HG03108 (cell line): Measurements from ENCODE around the gene SLIT1.

ENCODE experiments used
- ATAC-seq: cut with Tn5 transposase; IDR thresholded peaks from one replicate; pipeline ENCODE4 v1.9.1; 2021; ENCODE audit warnings: moderate library complexity; ENCODE audit not compliant: unreplicated experiment

Gene SLIT1

DNA sequence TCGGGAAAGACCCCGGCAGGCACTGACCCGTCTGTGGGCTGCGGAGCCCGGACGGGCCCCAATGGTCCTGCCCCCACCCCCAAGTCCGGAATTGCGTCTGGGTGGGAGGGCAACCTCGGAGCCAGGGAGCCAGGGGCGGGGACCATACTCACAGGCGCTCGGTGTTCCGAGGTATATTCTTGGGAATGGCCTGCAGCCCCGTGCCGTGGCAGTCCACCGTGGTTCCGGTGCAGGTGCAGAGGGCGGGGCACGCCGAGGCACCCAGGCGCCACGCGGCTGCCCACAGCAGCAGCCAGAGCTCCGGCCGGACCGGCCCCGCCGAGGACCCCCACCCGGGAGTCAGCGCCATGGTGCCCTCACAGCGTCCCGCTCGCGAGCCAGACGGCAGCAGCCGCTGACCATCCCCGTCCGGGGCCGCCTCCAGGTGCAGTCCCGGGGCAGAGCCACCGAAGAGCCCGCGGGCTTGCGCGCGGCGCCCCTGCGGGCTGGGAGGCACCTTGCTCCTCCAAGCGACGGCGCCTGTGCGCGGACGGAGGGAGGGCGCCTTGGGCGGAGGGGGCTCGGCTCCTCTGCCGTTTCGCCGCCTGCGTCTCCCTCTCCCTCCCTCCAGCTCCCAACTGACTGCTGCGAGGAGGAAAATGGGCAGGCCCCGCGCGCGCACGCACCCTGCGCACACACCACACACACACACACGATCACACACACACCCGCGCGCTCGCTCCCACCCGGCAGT, at the start of gene SLIT1:
Gene SLIT1 (minus strand): TSS at position 634 of the 733 bp plus-strand sequence. CDS start 285 bp downstream, at position 349.
- no peak for ATAC-seq

DNA sequence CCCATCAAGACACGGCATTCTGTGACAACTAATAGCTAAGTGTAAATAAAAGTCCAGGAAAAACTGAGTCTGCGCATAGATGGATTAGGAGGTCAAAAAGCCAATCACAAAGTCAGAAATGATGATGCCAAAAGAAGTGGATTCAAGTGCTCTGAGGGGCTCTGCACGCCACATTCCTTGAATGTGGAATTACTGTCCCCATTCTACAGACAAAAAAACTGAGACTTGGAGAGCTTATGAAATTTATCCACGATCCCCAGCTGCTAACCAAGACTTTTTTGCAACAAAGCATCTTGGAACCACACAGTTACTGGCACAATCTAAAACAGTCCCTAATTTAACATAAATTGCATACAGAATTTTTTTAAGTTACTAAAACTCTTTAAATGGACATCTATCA, 49.6 kb upstream of the SLIT1 start:
- no peak for ATAC-seq

DNA sequence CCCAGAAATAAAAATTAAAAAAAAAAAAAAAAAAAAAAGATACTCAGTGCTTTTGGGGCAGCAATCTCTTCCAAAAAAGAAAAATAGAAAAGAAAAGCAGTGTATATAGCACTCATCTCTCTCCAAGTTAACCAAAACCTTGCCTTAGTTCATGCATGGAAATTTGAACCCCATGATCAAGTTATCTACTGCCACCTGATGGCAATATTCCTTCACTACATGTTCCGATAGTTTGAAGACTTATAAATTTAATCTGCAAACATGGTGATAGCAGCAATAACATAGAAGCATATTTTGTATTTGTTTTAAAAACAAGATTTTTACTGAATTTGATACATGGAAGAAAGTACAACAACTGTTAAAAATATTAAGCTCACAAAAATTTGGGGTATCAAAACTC, 48.6 kb upstream of the SLIT1 start:
- no peak for ATAC-seq

DNA sequence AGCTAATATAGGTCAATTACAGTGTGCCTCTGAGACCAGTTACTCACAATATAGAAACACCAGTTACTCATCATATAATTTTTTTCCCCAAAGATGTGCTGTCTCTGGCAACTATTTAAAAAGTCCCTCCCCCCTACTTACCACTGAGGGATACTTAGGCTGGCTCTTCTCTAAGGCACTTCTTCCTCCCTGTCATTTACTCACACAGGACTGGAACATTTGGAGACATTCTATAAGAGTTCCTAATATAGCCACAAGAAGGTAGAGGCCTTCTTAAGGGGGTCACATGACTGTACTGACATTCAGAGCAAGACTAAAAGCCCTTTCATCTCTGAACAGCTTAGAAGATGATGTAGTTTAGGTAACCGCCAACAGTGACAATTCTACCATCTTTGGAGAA, 44.4 kb upstream of the SLIT1 start:
- no peak for ATAC-seq

DNA sequence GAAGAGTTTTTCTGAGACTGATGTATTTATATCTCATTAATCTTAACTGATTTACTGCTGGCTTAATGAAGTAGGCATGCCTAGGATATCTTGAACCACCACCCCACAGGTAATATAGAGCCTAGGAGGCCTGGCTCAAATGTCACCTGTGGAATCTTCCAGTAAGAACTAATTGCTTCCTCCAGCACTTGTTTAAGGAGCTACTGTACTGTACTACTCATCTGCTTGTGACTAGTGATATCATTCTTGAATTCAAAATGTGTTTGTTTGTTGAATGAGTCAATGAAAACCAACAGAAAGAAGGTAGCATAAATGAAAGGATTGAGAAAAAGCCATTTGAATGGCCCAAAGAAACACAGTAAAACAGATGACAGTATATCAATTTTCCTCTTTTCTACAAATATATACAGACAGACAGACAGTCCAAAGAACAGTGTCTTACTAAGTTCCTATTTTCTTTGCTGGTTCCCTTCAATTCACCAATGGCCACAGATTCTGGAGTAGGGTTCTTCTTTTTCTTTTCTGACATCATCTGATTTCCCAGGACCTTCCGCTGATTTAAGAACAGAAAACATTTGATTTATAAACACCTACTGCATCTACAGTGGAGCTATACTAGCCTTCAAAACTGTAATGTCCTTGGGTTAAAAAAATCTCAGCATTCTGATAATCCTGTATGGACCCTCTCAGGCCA, 43.7 kb upstream of the SLIT1 start:
- ATAC-seq: no peak

DNA sequence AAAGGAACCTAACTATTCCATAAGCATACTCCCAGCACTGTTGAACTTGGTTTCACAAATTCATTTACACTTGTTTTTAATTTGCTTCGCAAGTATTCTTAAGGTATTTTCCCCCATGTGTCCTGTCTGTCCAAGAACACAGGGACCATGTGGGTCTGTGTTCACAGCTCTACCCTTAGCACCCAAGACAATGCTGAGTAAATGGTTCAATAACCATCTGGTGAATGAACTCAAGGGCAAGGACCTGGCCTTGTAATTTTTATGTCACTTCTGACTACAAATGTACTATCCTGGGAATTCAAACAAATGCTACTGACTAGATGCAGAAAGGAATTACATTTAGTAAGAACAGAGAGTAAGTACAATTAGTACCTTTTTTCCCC, 43.0 kb upstream of the SLIT1 start:
- ATAC-seq: no peak

DNA sequence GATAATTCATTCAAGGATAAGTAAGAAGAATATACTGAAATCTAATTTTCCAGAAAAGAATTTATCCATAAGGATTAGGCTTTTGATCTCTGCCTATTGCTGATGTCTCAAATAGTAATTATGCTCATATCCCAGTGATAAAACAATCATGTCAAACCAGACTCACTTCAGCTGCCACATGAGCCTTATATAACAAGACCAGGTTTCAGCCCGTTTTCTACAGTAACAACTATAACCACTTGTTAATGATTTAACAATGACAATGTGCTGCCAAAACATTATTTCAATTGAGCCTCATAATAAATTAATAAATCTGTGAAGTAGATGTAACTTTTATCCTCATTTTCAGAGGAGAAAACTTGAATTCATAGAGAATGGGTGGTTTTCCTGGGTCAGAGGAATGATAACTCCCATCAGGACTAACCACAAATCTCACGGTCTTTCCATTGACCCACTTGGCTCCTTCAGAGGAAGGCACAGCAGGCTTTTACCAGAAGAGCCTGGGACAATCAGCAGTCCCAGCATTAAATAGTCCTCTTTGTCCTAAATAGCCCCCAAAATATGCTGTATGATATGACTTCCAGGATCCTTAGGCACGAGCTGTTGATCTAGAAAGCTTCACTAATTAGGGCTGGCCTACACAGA, 42.5 kb upstream of the SLIT1 start:
- ATAC-seq: no peak

DNA sequence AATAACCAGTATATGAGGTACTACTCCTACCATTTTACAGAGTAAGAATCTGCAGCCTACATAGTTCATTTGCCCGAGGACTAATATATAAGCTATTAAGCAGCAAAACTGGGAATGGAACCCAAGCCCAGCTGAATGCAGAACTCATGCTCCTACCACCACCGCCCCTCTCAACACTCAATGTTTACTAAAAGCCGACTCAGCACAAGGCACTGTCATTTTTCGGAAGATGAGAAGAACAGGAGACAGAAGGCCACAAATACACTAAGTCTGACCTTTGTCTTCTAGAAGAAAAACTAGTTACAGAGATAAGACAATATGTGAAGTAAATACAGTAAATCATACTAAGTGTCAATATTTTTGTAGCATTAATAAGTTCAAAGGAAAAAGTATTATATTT, 40.6 kb upstream of the SLIT1 start:
- no peak for ATAC-seq

DNA sequence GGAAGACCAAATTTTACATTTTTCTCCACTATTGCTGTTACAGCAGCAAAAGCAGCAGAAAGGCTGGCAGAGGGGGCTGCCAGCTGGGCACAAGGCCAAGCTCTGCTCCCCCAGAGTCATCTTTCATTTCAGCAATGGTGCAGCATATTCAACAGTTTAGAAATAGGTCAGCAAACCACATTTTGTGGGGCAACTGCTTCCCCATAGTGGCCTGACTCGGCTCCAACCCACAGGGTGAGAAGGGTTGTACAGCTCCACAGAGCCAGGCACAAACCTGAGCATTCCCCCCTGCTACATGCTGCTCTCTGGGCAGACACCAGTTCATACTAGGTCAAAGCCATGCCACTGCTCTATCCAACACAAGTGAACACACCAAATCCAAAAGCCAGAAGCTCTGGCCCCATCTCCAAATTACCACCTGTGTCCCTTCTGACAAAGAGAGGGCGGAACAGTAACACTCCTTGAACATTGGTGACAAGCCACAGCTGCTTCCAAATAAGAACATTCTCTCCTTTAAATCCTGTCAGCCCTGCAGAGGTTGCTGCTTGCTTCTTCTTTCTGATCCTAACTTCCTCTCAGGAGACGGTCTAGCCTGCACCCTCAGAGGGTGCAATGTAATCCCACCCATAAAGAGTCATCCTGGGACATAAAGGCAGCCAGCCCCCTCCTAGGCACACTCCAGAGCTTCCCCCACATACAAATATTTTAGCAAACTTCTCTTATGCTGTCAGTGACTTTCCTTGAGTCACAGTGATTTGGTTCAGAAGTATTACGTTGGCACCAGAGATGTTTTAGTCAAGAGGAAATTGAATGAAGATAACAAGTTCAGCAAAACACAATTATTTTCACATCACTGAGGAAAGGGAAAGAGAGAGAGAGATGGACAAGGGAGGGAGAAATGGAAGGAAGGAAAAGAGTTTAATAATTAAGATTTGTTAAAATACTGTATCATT, 39.0 kb upstream of the SLIT1 start:
- ATAC-seq: no peak

DNA sequence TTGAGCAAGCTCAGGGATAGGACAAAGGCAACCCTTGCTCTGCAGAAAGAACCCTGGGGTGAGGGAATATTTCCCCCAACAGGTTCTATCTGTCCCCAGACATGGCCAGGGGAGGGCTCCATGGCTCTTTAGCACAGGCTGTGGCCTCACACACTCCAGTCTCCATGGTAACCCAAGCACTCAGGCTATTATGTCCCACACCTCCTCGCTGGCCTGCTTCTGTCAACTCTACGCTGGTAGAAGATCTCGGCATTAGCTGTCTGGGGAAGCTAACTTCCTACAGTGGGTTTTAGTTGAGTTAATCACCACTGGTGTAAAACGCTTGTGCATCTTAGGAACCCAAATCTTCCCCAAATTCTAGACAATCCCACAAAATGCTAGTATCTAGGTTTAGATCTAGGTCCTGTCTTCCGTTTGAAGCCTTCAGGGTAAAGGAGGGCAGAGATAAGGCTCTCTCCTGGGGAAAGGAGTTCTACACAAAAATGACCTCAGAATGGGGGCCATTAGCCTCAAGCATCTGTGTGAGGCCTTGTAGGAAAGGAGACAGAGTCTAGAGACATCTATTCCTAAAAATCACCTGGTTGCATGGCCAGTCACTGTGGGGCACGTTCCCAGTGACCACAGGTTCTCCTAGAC, 36.7 kb upstream of the SLIT1 start:
- ATAC-seq: no peak

DNA sequence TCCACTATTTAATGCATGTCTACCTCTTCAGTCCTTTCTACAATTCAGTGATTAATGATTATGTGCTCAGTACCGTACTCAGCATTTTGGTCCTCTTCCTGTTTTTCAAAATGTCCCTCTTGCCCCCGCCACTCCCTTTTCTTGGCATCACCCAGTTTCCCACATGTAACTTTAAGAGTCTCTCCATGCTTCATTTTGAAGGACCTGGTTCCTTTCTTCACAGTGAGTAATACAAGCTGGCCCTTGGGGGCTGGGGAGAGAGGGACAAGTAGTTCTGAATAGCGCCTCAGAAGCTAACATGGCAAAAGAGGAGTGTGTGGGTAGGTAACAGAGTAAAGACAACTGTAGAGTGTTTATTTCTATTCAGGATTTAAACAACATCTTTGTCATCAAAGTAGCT, 34.6 kb upstream of the SLIT1 start:
- ATAC-seq: no peak

DNA sequence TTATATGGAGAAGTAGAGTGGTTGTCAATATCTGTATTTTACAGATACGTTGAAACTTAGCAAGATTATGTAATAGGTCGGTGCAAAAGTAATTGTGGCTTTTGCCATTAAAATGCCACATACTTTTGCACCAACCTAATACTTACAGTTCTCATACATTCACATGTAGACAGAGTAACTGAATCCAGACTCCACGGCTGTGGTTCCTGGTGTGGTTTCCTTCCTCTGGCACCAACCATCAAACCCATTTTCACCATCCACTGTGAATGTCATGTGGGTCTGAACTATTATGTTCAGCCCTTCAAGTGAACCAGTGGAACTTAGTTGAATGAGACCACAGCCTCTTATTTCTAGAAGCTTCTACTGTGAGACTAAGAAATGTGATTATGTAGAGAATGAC, 31.5 kb upstream of the SLIT1 start:
- no peak for ATAC-seq

DNA sequence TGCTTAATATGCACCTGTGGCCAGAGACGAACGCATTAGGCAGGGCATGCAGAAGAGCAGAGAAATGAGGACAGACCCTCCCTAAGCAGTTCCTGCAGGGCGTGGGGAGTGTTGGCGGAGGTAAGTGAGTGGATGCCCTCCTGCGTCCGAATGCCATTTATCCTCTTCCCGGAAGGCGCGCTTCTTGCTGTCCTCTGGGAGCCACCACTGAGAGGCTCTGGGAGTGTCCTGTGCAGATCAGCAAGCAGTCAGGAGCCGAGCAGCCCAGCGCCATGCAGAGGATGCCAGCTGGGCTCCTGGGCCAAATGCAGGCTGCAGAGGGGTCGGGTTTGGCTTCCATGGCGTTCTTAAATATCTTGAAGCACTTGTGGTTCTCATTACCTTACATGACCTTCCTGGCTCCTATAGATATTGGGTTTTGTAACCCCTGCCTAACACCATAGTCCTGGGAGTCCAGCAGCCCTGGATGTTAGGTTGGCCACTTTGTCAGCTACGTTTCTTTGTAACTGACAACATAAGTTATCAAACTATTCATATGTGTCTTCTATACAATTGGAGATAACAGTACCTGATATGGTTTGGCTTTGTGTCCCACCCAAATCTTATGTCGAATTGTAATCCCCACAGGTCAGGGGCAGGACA, 30.0 kb upstream of the SLIT1 start:
- ATAC-seq: no peak

DNA sequence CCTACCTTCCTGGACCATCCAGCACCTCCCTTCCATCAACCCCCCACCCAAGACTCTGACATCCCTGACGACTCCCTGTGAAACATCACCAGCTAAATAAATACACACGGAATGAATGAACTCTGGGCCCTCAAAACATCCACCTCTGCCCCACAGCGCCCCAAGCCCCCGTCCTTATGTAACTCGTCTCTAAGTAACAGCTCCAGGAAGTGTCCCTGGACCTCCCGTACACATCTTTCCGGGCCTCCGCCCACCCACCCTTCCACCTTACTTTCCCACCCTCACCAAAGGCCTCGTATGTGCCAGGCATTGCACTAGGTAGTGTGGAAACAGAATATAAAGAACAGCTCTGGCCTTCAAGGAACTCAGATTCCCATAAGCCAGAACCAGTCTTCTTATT, 27.7 kb upstream of the SLIT1 start:
- no peak for ATAC-seq

DNA sequence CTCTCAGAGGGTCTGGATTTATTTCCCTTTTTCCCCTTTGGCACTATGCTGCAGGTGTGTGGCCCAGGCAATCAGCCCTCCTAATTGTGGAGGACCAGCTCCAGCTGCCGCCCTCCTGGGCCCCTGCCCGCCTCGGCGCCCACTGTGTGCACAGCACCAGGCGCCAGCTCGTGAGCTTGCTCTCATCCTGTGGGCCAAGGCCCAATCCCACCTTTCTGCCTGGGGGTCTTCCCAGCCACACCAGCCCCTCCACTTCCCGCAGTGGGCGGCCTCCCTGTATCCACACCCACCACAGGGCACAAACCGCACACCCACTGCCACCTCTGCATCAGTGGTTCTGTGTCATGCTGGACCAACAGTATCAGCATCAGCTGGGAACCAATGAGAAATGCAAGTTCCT, 25.5 kb upstream of the SLIT1 start:
- ATAC-seq: no peak

DNA sequence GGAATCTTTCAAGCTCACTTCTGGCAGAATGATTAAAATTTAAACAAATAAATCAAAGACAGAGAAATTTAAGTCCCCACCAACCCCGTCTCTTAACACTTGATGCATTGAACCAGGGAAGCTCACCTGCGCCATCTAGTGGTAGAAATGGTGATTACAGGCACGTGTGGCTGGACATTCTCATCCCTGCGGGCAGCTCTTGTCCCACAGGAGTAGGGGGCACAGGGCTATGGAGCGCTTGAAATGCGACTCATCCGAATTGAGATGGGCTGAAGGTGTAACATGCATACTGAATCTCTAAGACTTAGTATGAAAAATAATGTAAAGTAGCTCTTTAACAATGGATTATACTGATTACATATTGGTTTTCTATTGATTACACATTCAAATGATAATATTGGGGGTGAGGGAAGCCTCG, 24.8 kb upstream of the SLIT1 start:
- ATAC-seq: no peak

DNA sequence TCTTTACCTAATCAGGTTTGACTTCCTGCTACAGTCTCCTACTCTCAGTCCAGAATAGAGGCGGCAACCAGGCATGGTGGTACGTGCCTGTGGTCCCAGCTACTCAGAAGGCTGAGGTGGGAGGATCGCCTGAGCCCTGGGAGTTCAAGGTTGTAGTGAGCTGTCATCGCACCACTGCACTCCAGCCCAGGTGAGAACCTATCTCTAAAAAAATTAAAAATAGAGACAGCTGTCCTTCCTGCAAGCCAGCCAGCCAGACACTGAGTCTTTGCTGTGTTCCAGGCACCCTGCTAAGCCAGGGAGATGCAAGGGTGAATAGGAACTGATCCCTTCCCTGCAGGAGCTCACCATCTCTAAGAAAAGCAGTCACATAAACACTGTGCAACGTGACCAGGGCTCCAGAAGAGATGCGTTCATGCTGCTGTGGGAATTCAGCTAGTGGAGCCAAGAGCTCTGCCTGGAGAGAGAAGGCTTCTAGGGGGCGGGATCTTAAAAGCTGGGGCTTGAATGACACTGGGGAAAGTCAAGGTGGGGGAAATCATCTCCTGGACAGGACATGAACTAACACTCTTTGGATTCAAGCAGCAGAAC, 22.1 kb upstream of the SLIT1 start:
- no peak for ATAC-seq

DNA sequence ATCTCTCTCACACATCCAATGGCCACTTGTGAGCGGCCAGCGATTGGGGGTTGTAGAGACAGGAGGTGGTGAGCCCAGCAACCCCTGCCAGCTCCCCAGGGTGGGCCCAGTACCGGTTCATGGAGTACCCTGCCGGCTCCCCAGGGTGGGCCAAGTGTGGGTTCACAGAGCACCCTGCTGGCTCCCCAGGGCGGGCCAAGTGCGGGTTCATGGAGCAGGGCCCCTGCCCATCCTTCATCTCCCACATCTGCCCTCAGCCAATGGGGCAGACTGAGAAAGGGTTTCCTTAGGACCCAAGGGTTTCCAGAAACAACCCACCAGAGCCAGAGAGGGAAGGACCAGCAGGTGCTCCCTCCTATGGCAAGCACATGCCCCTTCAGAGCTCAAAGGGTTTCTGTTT, 21.4 kb upstream of the SLIT1 start:
- ATAC-seq: no peak

DNA sequence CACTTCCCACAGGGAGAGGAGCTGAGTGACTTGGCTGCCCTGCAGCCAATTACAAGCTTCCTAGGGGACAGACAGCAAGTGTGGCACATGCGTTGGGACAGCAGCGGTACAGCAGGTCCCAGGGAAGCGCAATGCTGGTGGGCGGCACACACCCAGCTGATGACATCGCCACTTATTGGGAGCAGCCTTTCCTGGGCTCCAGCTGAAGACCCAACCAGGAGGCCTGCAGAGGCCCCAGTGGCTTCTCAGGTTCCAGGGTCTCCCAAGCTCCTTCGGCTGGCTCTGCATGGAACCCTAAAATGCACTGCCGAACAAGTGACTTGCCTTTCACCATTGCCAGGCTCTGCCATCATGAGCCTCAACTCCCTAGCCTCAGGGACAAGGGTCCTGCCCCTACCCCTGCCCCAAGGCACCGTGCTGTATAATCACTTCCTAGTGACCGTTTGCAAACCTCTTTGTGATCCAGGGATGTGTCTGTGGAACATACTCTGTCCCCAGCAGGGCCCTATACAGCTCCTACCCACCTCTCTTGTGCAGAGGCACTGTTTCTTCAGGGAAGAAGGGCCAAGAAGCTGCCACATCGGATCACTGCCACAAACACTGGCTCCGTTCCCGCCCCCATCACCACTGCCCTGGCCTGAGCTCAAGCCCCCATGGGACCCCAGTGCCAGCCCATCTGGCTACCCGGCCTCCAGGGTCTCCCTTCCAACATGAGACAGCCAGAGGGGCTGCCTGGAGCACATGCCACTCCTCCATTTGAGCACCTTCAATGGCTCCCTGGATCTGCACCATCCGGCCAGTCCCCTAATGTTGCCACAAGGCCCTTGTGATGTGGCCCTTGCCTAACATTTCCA, 19.3 kb upstream of the SLIT1 start:
- no peak for ATAC-seq
